IPS-18c (cell line): ENCODE data around the gene SRSF9.
"Not testable (repeated sequence)": the region's sequence is repeated elsewhere in the genome, so short reads cannot be mapped to it uniquely, and the experiment has no call there.

ENCODE experiments used
- H3K4me3 ChIP-seq: 2 replicates; pipeline ENCODE4 v1.7.0; 2013; ENCODE audit warnings: low read depth, mild to moderate bottlenecking, low read length, moderate library complexity; ENCODE audit not compliant: insufficient read depth
- H3K9me3 ChIP-seq: one replicate; pipeline ENCODE4 v1.6.1; 2013; ENCODE audit warnings: mild to moderate bottlenecking, low read length, moderate library complexity; ENCODE audit not compliant: control insufficient read depth, insufficient read depth

The SRSF9 gene

GRCh38 chr12:120466560-120467315 lies 2.8 kb downstream of the SRSF9 start:
- H3K9me3 ChIP-seq, result peaks cover 2% of the 10 kb centered on the region
- H3K4me3 ChIP-seq, result no peak overlapping the region

GRCh38 chr12:120465756-120466155 lies 3.8 kb downstream of the SRSF9 start:
- peaks cover 2% of the 10 kb centered on the region for H3K9me3 ChIP-seq
- H3K4me3 ChIP-seq, result no peak overlapping the region

DNA sequence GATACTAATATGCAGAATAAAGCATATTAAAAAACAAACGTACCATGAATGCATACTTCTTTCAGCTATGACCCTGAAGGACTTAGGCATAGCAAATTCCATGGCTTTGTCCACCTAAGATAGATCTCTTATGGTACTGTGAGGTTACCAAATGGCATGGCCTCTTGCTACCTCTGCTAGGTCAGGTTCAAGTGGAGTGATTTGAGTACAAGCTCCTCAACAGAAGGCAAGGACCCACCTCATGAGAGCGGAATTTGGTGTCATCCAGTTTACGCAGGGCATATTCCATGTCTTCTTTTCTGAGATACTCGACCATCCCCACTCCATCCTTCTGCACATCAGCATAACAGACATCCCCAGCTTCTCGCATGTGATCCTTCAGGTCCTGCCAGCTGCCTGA lies 5.8 kb downstream of the SRSF9 start:
- H3K4me3 ChIP-seq, result no peak overlapping the region
- peaks cover 2% of the 10 kb centered on the region for H3K9me3 ChIP-seq

DNA sequence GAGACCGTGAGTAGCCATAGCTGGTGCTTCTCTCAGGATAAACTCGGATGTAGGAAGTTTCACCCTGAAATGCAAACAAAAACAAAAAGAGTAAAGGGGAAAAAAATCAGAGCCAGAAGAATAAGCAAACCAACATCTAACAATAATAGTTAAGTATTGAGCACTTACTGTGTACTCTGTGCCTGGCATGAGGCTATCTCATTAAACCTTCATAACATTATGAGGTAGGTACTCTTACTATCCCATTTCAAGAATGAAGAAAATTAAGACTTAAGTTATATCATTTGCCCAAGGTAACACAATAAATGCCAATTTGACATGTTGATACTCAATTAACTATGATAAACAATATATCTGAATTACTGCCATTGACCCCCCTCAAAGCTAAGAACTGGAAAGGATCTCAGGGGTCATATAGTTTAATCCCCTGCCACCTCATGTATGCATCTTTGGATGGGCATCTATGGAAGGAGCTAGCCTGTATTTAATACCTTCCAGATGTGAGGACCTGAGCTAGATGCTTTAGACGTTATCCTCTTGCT lies 7.4 kb downstream of the SRSF9 start:
- Histone ChIP-seq H3K4me3 (no peak overlapping the region), H3K9me3 (peaks cover 2% of the 10 kb centered on the region)

DNA sequence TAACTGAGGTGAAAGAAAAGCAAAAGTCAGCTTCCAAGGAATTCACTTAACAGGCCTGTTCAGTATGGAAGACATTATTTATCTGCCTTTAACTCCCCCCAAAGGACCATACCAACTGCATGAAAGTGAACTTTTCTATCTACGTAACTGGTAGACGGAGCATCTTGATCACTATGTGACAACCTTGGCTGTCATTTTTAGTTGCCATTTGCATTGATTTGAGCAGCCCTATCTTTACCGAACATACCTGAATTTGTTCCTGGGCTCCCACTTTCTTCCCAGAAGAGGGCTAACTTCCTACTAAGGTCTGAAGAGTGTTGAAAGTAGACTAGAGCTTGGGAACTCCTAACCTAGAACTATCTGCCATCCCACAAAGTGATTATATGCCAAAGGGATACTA lies 9.4 kb downstream of the SRSF9 start:
- no peak overlapping the region for H3K4me3 ChIP-seq
- H3K9me3 ChIP-seq, result peaks cover 2% of the 10 kb centered on the region

GRCh38 chr12:120457133-120457532 lies 12.4 kb downstream of the SRSF9 start:
- H3K9me3 ChIP-seq, result no peaks in the 10 kb centered on the region
- no peak overlapping the region for H3K4me3 ChIP-seq

- no peaks in the 10 kb centered on the region for H3K9me3 ChIP-seq
- H3K4me3 ChIP-seq, result no peak overlapping the region
These were observed 14.2 kb downstream of the SRSF9 start for GRCh38 chr12:120455302-120455701.

GRCh38 chr12:120453977-120454376 lies 15.6 kb downstream of the SRSF9 start:
- H3K4me3 ChIP-seq, result no peak overlapping the region
- H3K9me3 ChIP-seq, result no peaks in the 10 kb centered on the region

GRCh38 chr12:120453060-120453750 lies 16.3 kb downstream of the SRSF9 start:
- Histone ChIP-seq H3K4me3 (no peak overlapping the region), H3K9me3 (no peaks in the 10 kb centered on the region)

GRCh38 chr12:120452524-120452923 lies 17.0 kb downstream of the SRSF9 start:
- H3K4me3 ChIP-seq, H3K9me3 ChIP-seq: not testable (repeated sequence)

GRCh38 chr12:120447992-120448391 lies 21.6 kb downstream of the SRSF9 start:
- no peak overlapping the region for H3K4me3 ChIP-seq
- no peaks in the 10 kb centered on the region for H3K9me3 ChIP-seq

GRCh38 chr12:120446844-120447178 lies 22.7 kb downstream of the SRSF9 start:
- H3K4me3 ChIP-seq, result peak overlapping the region; percentile 97
- not testable (repeated sequence) for H3K9me3 ChIP-seq

DNA sequence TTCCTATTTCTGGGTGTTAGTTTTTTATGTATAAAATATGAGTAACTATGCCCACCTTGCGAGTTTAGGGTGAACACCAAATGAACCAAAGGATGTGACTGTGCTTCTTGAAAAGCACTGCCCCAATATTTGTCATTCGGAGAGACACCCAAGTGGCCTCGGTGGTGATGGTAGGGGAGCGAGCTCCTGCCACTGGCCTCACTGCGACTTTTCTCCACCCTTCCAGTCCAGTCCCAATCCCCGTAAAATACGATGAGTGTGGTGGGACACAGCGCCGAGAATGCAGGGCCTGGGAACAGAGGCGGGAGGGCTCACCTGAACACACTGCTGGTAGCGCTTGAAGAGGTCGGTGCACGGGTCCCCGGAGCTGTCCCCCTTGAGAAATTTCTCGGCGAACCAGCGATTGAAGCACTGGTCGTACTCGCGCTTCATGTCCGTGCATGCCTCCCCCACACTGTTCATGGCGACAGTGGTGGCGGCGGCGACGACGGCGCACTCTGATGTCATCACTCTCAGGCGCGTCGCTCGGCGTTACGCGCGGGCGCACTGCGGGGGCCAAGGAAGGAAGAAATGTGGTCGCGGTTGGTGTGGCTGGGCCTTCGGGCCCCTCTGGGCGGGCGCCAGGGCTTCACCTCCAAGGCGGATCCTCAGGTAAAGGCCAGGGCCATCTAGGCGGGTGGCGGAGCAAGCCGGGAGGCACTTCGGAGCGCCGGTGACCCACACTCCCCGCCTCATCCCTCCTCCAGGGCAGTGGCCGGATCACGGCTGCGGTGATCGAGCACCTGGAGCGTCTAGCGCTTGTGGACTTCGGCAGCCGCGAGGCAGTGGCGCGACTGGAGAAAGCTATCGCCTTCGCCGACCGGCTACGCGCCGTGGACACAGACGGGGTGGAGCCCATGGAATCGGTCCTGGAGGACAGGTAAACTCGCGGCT lies 23.4 kb downstream of the SRSF9 start, which contains the start of the genes GATC and TRIAP1:
Gene GATC, plus strand, starts transcription at position 534 of the 933 bp plus-strand sequence. Its CDS starts 37 bp downstream, at position 571.
Gene TRIAP1, minus strand, starts transcription at position 474 of the 933 bp plus-strand sequence. Its CDS starts 12 bp downstream, at position 462.
- H3K4me3 ChIP-seq, result peak within 1 kb of the TSS; percentile 97

GRCh38 chr12:120444676-120445075 lies 24.9 kb downstream of the SRSF9 start:
- Histone ChIP-seq H3K9me3 (no peaks in the 10 kb centered on the region), H3K4me3 (no peak overlapping the region; the same call in 1 of the 2 replicates)

More for the DNA sequence above, 23.4 kb downstream of the SRSF9 start, which contains the start of the genes GATC and TRIAP1:
- no peaks in the 10 kb centered on the region for H3K9me3 ChIP-seq

DNA sequence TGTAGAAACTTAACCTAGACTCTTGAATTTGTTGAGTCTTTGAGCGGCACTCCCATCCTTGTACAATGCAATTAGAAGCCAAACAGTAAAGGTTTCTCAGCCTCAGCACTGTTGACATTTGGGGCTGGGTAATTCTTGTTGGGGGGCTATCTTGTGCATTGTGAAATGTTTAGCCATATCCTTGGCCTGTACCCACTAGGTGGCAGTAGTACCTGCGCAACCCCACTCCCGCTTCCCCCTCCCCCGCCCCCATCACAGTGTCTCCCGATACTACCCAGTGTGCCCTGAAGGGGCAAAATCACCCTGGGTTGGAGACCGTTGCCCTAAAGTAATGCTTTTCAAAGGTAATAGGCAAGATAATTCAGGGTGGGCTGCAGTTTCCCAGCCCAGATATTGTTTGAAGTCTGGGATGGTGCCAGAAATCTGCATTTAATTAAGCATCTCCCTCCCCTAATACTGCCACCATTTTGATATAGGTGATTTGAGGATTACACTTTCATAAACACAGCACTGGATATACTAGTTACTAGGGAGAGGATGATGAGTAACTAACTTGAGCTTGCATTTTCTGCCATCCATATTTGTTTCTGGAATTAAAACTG lies 29.8 kb downstream of the SRSF9 start:
- no peaks in the 10 kb centered on the region for H3K9me3 ChIP-seq
- H3K4me3 ChIP-seq, result no peak overlapping the region

DNA sequence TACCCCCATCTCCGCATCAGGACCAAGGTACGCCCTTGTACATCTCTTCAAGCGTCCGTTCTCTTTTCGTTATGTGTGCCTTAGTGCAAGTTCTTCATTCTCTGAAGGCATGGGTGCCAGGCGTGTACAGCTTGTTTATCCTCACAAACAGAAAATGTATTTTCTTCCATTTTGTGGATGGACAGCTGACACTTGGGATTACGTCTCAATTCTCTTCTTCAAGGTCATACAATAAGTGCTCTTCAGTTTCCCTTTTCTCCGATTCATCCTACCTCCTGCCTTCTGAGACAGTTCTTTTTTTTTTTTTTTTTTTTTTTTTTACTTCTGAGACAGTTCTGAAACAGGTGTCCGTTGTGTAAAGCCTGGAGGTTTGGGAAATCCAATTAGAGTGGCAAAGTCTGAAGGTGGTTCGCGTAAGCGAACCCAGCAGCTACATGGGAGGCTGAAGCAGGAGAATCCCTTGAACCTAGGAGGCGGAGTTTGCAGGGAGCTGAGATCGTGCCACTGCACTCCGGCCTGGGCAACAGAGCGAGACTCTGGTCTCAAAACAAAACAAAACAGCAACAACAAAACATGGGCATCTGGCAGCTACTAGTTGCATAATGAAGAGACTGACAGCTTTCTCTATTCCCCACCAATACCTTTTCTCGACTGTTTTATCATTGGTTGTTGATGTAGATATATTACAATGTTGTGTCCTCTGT lies 30.9 kb downstream of the SRSF9 start:
- Histone ChIP-seq H3K4me3 (peak overlapping the region; percentile 89), H3K9me3 (no peaks in the 10 kb centered on the region)
